Measurements from ENCODE around the gene PDE7B.

- no peak for TF ChIP-seq CTCF (conservative IDR thresholded peaks at IDR 0.05 in 1 of 2, IDR thresholded peaks at IDR 0.05 in 1 of 2; ENCODE audit: low read depth in 1 of 2, low read length in 2 of 2)
- no peak for TF ChIP-seq EZH2 (IDR thresholded peaks at IDR 0.05; ENCODE audit: low read length, missing control alignments)
These were observed 81.2 kb downstream of the PDE7B start for GRCh38 chr6:135932651-135933050.

Data from fibroblast of lung (primary cell).